ENCODE measurements around the gene CES2.
"Not testable (repeated sequence)": the region's sequence is repeated elsewhere in the genome, so short reads cannot be mapped to it uniquely, and the experiment has no call there.

DNA sequence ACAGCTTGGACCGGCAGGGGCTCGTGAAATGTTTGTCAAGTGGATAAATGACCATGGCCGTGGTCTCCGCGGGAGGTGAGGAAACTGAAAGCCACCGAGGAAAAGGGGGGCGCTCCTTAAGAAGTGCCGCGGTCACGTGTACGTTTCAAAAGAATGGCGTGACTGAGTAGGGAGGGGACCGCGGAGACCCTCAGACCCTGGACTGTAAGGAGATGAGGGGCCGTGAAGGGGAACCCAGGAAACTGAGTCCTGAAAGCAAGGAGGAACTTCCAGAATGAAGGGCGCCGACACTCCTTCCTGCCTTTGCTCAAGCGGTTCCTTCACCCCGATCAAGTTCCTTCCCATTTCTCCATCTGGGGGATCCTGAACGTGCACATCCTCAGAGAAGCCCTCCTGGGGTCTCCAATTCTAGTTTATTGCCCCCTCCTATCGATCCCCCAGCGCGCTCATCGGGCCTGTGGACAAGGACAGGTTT, 440 bp upstream of the CES2 start:
- not testable (repeated sequence) for TF ChIP-seq EZH2phosphoT487 (IDR thresholded peaks at IDR 0.05; ENCODE audit: low read depth, severe bottlenecking, unreplicated experiment)
- TF ChIP-seq, protein P1, sequence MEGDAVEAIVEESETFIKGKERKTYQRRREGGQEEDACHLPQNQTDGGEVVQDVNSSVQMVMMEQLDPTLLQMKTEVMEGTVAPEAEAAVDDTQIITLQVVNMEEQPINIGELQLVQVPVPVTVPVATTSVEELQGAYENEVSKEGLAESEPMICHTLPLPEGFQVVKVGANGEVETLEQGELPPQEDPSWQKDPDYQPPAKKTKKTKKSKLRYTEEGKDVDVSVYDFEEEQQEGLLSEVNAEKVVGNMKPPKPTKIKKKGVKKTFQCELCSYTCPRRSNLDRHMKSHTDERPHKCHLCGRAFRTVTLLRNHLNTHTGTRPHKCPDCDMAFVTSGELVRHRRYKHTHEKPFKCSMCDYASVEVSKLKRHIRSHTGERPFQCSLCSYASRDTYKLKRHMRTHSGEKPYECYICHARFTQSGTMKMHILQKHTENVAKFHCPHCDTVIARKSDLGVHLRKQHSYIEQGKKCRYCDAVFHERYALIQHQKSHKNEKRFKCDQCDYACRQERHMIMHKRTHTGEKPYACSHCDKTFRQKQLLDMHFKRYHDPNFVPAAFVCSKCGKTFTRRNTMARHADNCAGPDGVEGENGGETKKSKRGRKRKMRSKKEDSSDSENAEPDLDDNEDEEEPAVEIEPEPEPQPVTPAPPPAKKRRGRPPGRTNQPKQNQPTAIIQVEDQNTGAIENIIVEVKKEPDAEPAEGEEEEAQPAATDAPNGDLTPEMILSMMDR (IDR thresholded peaks at IDR 0.05; ENCODE audit: poor library complexity): not testable (repeated sequence)
